ENCODE results near the gene PRDX1. TPM values are rescaled to one million over a fixed set of nuclear protein-coding genes. Genes with fewer than 3 reads are reported as not detected.

The PRDX1 gene
- total and polyA plus RNA-seq, 2 of the 13 experiments (the other 11 are each of a cell fraction or from before 2014, with no cell fraction given), result 761 to 1,898 TPM

- TF ChIP-seq THAP9 (CRISPR knock-in tag; IDR thresholded peaks at IDR 0.05; ENCODE audit: borderline replicate concordance) (no peak), CSRNP2 (CRISPR knock-in tag; conservative IDR thresholded peaks at IDR 0.05; ENCODE audit: low read depth) (no peak), FOXJ3 (CRISPR knock-in tag; IDR thresholded peaks at IDR 0.05; ENCODE audit: borderline replicate concordance) (no peak), ZNF407 (CRISPR knock-in tag; IDR thresholded peaks at IDR 0.05; ENCODE audit: not compliant biosample characterization) (no peak), CREB1 (IDR thresholded peaks at IDR 0.05) (no peak), CREB1 (CRISPR knock-in tag; IDR thresholded peaks at IDR 0.05) (peak; percentile 53; the same call in 1 of the 2 replicates), ASH2L (IDR thresholded peaks at IDR 0.05; ENCODE audit: insufficient read length, low read depth, low read length) (no peak), FOXA1 (IDR thresholded peaks at IDR 0.05) (peak; percentile 68), FOXA1 (CRISPR knock-in tag; IDR thresholded peaks at IDR 0.05) (peak; percentile 61; the same call in 1 of the 2 replicates), PAXIP1 (CRISPR knock-in tag; conservative IDR thresholded peaks at IDR 0.05) (peak; percentile 67), NCOR1 (IDR thresholded peaks at IDR 0.05; ENCODE audit: borderline replicate concordance, low read length) (0 out of 2 replicates have a peak, but pooled peaks have one; percentile 28), SOX13 (IDR thresholded peaks at IDR 0.05) (no peak), SOX13 (CRISPR knock-in tag; conservative IDR thresholded peaks at IDR 0.05 in 1 of 2, IDR thresholded peaks at IDR 0.05 in 1 of 2) (peak in 1 of 2 experiments; percentile 28; a peak in 1 of 4 replicates)
Observed at GRCh38 chr1:45526135-45526644, 4.5 kb upstream of the PRDX1 start (continued).

Data from HepG2 (cell line).